H1 (cell line): ENCODE measurements around the gene CAST. TPM values are rescaled to one million over a fixed set of nuclear protein-coding genes. Genes with fewer than 3 reads are reported as not detected.

ENCODE experiments used
- BCL11A ChIP-seq, 2 experiments: IDR thresholded peaks; one replicate each; pipeline ENCODE4 v1.6.1; 2011; ENCODE audit warnings: low read depth in 2 of 2, low read length in 2 of 2, mild to moderate bottlenecking in 2 of 2
- CBX8 ChIP-seq: fragments of 300-800, 300-1000 bp; sonication (generic); IDR thresholded peaks from 2 replicates; pipeline ENCODE4 v1.7.1; 2016; ENCODE audit warnings: low read depth, low read length, borderline replicate concordance
- CHD7 ChIP-seq: fragments of 300-600 bp; sonication (generic); IDR thresholded peaks from 2 replicates; pipeline ENCODE4 v1.7.1; 2012; ENCODE audit warnings: low read length, moderate library complexity, mild to moderate bottlenecking, inconsistent platforms; ENCODE audit not compliant: insufficient replicate concordance
- CREB1 ChIP-seq: IDR thresholded peaks from 2 replicates; pipeline ENCODE4 v1.6.1; 2012; ENCODE audit warnings: inconsistent platforms
- EGR1 ChIP-seq: IDR thresholded peaks from 2 replicates; pipeline ENCODE4 v1.6.1; 2011; ENCODE audit warnings: low read depth, low read length, borderline replicate concordance
- HDAC6 ChIP-seq: IDR thresholded peaks from one replicate; pipeline ENCODE4 v1.7.1; 2012; ENCODE audit warnings: low read depth, mild to moderate bottlenecking, inconsistent platforms, low read length, moderate library complexity
- JUND ChIP-seq: IDR thresholded peaks from 2 replicates; pipeline ENCODE4 v1.6.1; 2011; ENCODE audit warnings: mild to moderate bottlenecking, improper control_type of control experiment, low read length
- KDM1A ChIP-seq: fragments of 200-600, 300-600 bp; sonication (generic); IDR thresholded peaks from 2 replicates; pipeline ENCODE4 v1.7.1; 2016; ENCODE audit warnings: mild to moderate bottlenecking, low read length, borderline replicate concordance
- SIRT6 ChIP-seq: IDR thresholded peaks from one replicate; pipeline ENCODE4 v1.7.1; 2012; ENCODE audit warnings: low read length, inconsistent platforms
- SP1 ChIP-seq: IDR thresholded peaks from 2 replicates; pipeline ENCODE4 v1.6.1; 2011; ENCODE audit warnings: low read depth, low read length
- YY1 ChIP-seq: IDR thresholded peaks from 2 replicates; pipeline ENCODE4 v1.6.1; 2011; ENCODE audit warnings: low read depth, mild to moderate bottlenecking, low read length
- polyA plus RNA-seq, 7 experiments: library from polyadenylated mRNA; depleted of rRNA in 3 of 7; stranded (reverse) in 5 of 7; unstranded in 2 of 7; fragments of >200 nt in 5 of 7; fragments of 200-250 nt in 2 of 7; gene quantifications; 1 replicate in 5 of 7; 2 replicates in 1 of 7; 4 replicates in 1 of 7; pipeline versions ENCODE4 v1.2.1 to v1.2.3, GENCODE V29; 2011 to 2013; ENCODE audit warnings: missing spikeins in 2 of 7, mixed read lengths in 2 of 7
- total RNA-seq: library from RNA; stranded (reverse); fragmentation: NEBNext Ultra II Directional; extraction: Animal tissue kit (Norgen Biotek cat#: 25700); gene quantifications from 2 replicates; pipeline ENCODE4 v1.2.1, GENCODE V29; 2021
- TF ChIP-seq, protein P1 (sequence below): IDR thresholded peaks from 2 replicates; pipeline ENCODE4 v1.6.1; 2011; ENCODE audit warnings: low read length, improper control_type of control experiment

The CAST gene
- total and polyA plus RNA-seq, 2 of the 8 experiments (the other 6 are each of a cell fraction or from before 2014, with no cell fraction given) = 9.0 to 48.2 TPM

- no peak for TF ChIP-seq CHD7
- no peak for TF ChIP-seq EGR1
- TF ChIP-seq, protein P1, sequence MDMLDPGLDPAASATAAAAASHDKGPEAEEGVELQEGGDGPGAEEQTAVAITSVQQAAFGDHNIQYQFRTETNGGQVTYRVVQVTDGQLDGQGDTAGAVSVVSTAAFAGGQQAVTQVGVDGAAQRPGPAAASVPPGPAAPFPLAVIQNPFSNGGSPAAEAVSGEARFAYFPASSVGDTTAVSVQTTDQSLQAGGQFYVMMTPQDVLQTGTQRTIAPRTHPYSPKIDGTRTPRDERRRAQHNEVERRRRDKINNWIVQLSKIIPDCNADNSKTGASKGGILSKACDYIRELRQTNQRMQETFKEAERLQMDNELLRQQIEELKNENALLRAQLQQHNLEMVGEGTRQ = no peak
- no peak for TF ChIP-seq SP1
- TF ChIP-seq KDM1A = no peak
- TF ChIP-seq YY1 = no peak
- TF ChIP-seq BCL11A (IDR thresholded peaks at IDR 0.05; ENCODE audit: low read depth in 2 of 2, low read length in 2 of 2) = no peak
- no peak for TF ChIP-seq HDAC6
- no peak for TF ChIP-seq JUND
- no peak for TF ChIP-seq CREB1
- no peak for TF ChIP-seq SIRT6
- TF ChIP-seq CBX8 = no peak
Measured at GRCh38 chr5:96654209-96654608, 8.0 kb upstream of the CAST start (continued).
